HepG2 (cell line): ENCODE data around the gene LCE2C. TPM values are rescaled to one million over a fixed set of nuclear protein-coding genes. Genes with fewer than 3 reads are reported as not detected.

Experiments used
- ATAC-seq: fragments of 200-7000 bp; cut with Tn5 transposase; 3 replicates; pipeline ENCODE4 v1.9.1; 2020; ENCODE audit warnings: mild to moderate bottlenecking, moderate library complexity
- BruUV-seq: library from RNA; stranded (reverse); fragments of 400-500 nt; replicated peaks from 2 replicates; lab custom pipeline; 2021; lab: Mats Ljungman, UMichigan
- CTCF ChIA-PET: fragments of 300-600 bp; formaldehyde crosslinking; extraction: SDS; loops from one replicate; lab custom pipeline; 2021; ENCODE audit warnings: low total read pairs, inconsistent platforms, low intra/inter-chr PET ratio; lab: Yijun Ruan, JAX
- POLR2A ChIA-PET: fragments of 350-600 bp; sonication (Branson Sonifier 250); formaldehyde crosslinking; loops from one replicate; lab custom pipeline; 2020; ENCODE audit warnings: antibody characterized with exemption, inconsistent platforms; lab: Yijun Ruan, JAX
- DNase-seq: peaks from one replicate; pipeline ENCODE4 v3.0.0-alpha.2; 2015; ENCODE audit warnings: low spot score
- FAIRE-seq: peaks from 3 replicates; lab custom pipeline; 2011; peaks lifted over from hg19 to GRCh38; lab: Jason Lieb, UNC
- H2AFZ ChIP-seq: one replicate; pipeline ENCODE4 v1.6.1; 2011; ENCODE audit warnings: low read length, inconsistent platforms
- H3K27ac ChIP-seq: fragments of 300-600 bp; 3 replicates; pipeline ENCODE4 v1.8.0; 2011; ENCODE audit warnings: mixed run types, mild to moderate bottlenecking, mixed read lengths, low read length, inconsistent platforms; ENCODE audit not compliant: insufficient read depth; ENCODE audit errors: extremely low read length
- H3K27me3 ChIP-seq, 2 experiments: fragments of 200-600 bp in 1 of 2; 2 replicates in 1 of 2; 3 replicates in 1 of 2; pipeline versions ENCODE4 v1.6.0 to v1.8.0; 2011; ENCODE audit warnings: low read length in 2 of 2, mild to moderate bottlenecking in 2 of 2, moderate library complexity in 2 of 2, inconsistent platforms in 1 of 2; ENCODE audit not compliant: insufficient read depth in 2 of 2, control insufficient read depth in 1 of 2
- H3K36me3 ChIP-seq, 2 experiments: fragments of 200-600 bp in 1 of 2; replicated peaks in 1 of 2; 2 replicates in 1 of 2; 3 replicates in 1 of 2; pipeline versions ENCODE4 v1.5.1 to v1.8.0; 2011; ENCODE audit warnings: low read length in 2 of 2, inconsistent platforms in 1 of 2; ENCODE audit not compliant: insufficient read depth in 2 of 2, control insufficient read depth in 1 of 2
- H3K4me1 ChIP-seq: 2 replicates; pipeline ENCODE4 v1.5.1; 2012; ENCODE audit warnings: low read length, inconsistent platforms; ENCODE audit not compliant: insufficient read depth
- H3K4me2 ChIP-seq: 2 replicates; pipeline ENCODE4 v1.6.0; 2011; ENCODE audit warnings: low read depth, low read length, inconsistent platforms
- H3K4me3 ChIP-seq, 3 experiments: fragments of 200-600 bp in 1 of 3; sonication (generic), shearing (Covaris generic) in 1 of 3; replicated peaks in 1 of 3; 2 replicates each; pipeline ENCODE4 v1.5.1; 2011 to 2016; ENCODE audit warnings: low read length in 3 of 3, inconsistent platforms in 2 of 3, low read depth in 2 of 3, mild to moderate bottlenecking in 2 of 3, control low read depth in 1 of 3, mixed read lengths in 1 of 3; ENCODE audit not compliant: insufficient read depth in 1 of 3
- H3K79me2 ChIP-seq: one replicate; pipeline ENCODE4 v1.6.1; 2011; ENCODE audit warnings: low read length, inconsistent platforms; ENCODE audit not compliant: insufficient read depth
- H3K9ac ChIP-seq: 2 replicates; pipeline ENCODE4 v1.6.0; 2011; ENCODE audit warnings: mild to moderate bottlenecking, low read depth, low read length, inconsistent platforms; ENCODE audit not compliant: insufficient read depth
- H3K9me3 ChIP-seq: 2 replicates; pipeline ENCODE4 v1.5.1; 2012; ENCODE audit warnings: mild to moderate bottlenecking, low read length
- H4K20me1 ChIP-seq: 2 replicates; pipeline ENCODE4 v1.6.0; 2011; ENCODE audit warnings: inconsistent platforms, mild to moderate bottlenecking, low read length, moderate library complexity; ENCODE audit not compliant: insufficient read depth
- ATF6 ChIP-seq: sonication (generic); formaldehyde crosslinking; conservative IDR thresholded peaks from 2 replicates; pipeline ENCODE4 v1.4.0; 2020; ENCODE audit warnings: missing genetic modification reagents
- CSRNP2 ChIP-seq: sonication (generic); formaldehyde crosslinking; conservative IDR thresholded peaks from 2 replicates; pipeline ENCODE4 v1.8.0; 2022; ENCODE audit warnings: low read depth, missing genetic modification reagents
- HMG20A ChIP-seq: IDR thresholded peaks from 2 replicates; pipeline ENCODE4 v1.6.1; 2016; ENCODE audit warnings: borderline replicate concordance
- KDM4B ChIP-seq: sonication (generic); formaldehyde crosslinking; IDR thresholded peaks from 2 replicates; pipeline ENCODE4 v1.4.0; 2020; ENCODE audit warnings: missing genetic modification reagents
- NFE2 ChIP-seq: sonication (generic); formaldehyde crosslinking; IDR thresholded peaks from 2 replicates; pipeline ENCODE4 v1.4.0; 2020; ENCODE audit warnings: missing genetic modification reagents
- PAXIP1 ChIP-seq: sonication (generic); formaldehyde crosslinking; conservative IDR thresholded peaks from 2 replicates; pipeline ENCODE4 v1.4.0; 2020; ENCODE audit warnings: mild to moderate bottlenecking, missing genetic modification reagents, moderate library complexity
- RFX3 ChIP-seq: IDR thresholded peaks from 2 replicates; pipeline ENCODE4 v1.6.1; 2016; ENCODE audit warnings: missing biosample characterization, missing genetic modification reagents
- SAFB2 ChIP-seq: sonication (generic); formaldehyde crosslinking; IDR thresholded peaks from 2 replicates; pipeline ENCODE4 v1.5.1; 2020; ENCODE audit warnings: missing genetic modification reagents, low read depth, mild to moderate bottlenecking, borderline replicate concordance
- TCF7 ChIP-seq: sonication (generic); IDR thresholded peaks from 2 replicates; pipeline ENCODE4 v1.6.1; 2016; ENCODE audit warnings: antibody characterized with exemption, low read depth
- XRCC5 ChIP-seq: fragments of 200-400 bp; formaldehyde crosslinking; optimal IDR thresholded peaks from 2 replicates; pipeline ENCODE3; 2017; ENCODE audit warnings: mild to moderate bottlenecking, low read length
- ZMYM2 ChIP-seq: sonication (generic); formaldehyde crosslinking; IDR thresholded peaks from 2 replicates; pipeline ENCODE4 v1.8.0; 2022; ENCODE audit warnings: mild to moderate bottlenecking, missing genetic modification reagents
- ZNF296 ChIP-seq: sonication (generic); formaldehyde crosslinking; conservative IDR thresholded peaks from 2 replicates; pipeline ENCODE4 v1.5.0; 2020; ENCODE audit warnings: mild to moderate bottlenecking, missing genetic modification reagents
- ZNF512B ChIP-seq: sonication (generic); formaldehyde crosslinking; IDR thresholded peaks from 2 replicates; pipeline ENCODE4 v1.5.1; 2020; ENCODE audit warnings: missing genetic modification reagents, mild to moderate bottlenecking, borderline replicate concordance
- ZNF547 ChIP-seq: sonication (generic); formaldehyde crosslinking; IDR thresholded peaks from 2 replicates; pipeline ENCODE4 v1.5.1; 2020; ENCODE audit warnings: mild to moderate bottlenecking, missing genetic modification reagents
- ZNF766 ChIP-seq: sonication (generic); formaldehyde crosslinking; IDR thresholded peaks from 2 replicates; pipeline ENCODE4 v1.5.0; 2020; ENCODE audit warnings: missing genetic modification reagents, borderline replicate concordance
- in situ Hi-C: cut with HindIII; loops from 2 replicates; pipeline ENCODE4 v1.10.0; 2017; ENCODE audit warnings: low pct_unique_long_range_greater_than_20kb; ENCODE audit not compliant: extremely low pct_ligation_motif_present
- intact Hi-C: fragments of 100-400 bp; cut with micrococcal nuclease; formaldehyde crosslinking; loops from one replicate; pipeline ENCODE4 v1.10.0; 2022; ENCODE audit not compliant: unreplicated experiment
- polyA plus RNA-seq, 8 experiments: library from polyadenylated mRNA; depleted of rRNA in 3 of 8; stranded (reverse) in 7 of 8; unstranded in 1 of 8; fragments of >200 nt; fragmentation: Illumina TruSeq in 4 of 8; extraction: Trizol in 4 of 8; gene quantifications; 2 replicates each; pipeline versions ENCODE4 v1.2.1 to v1.2.3, GENCODE V29; 2011 to 2016; ENCODE audit warnings: low read depth in 4 of 8, missing spikeins in 1 of 8, mixed read lengths in 1 of 8; ENCODE audit not compliant: insufficient read depth in 1 of 8
- total RNA-seq, 5 experiments: library from RNA; depleted of rRNA; stranded (reverse); fragments of >200 nt; fragmentation: Illumina TruSeq; extraction: Trizol; gene quantifications; 2 replicates each; pipeline ENCODE4 v1.2.3, GENCODE V29; 2016; ENCODE audit warnings: low read depth in 1 of 5

Gene LCE2C
- total and polyA plus RNA-seq, 2 of the 13 experiments (the other 11 are each of a cell fraction or from before 2014, with no cell fraction given), result not detected

GRCh38 chr1:152718238-152718637 is 43.2 kb downstream of the LCE2C start:
- no peaks in the 10 kb centered on the region for H3K79me2 ChIP-seq
- H2AFZ ChIP-seq, result no peak overlapping the region
- DNase-seq (no peak), ATAC-seq (no peak), FAIRE-seq (no peak)
- H3K4me1 ChIP-seq, result no peaks in the 10 kb centered on the region
- intact Hi-C loops (no loop called here), in situ Hi-C loops (no loop called here)
- H3K4me3 ChIP-seq, result no peak overlapping the region
- POLR2A ChIA-PET, result no interaction called here
- no peak for TF ChIP-seq ZNF547
- TF ChIP-seq NFE2 (CRISPR knock-in tag), result no peak
- TF ChIP-seq HMG20A (CRISPR knock-in tag), result no peak
- no peak for TF ChIP-seq XRCC5
- no peak for TF ChIP-seq TCF7
- TF ChIP-seq RFX3 (CRISPR knock-in tag), result no peak
- no peak for TF ChIP-seq SAFB2 (CRISPR knock-in tag)
- no peak for TF ChIP-seq ZMYM2 (CRISPR knock-in tag)
- TF ChIP-seq ZNF766 (CRISPR knock-in tag), result no peak
- TF ChIP-seq ZNF296 (CRISPR knock-in tag), result no peak
- no peak for TF ChIP-seq PAXIP1
- TF ChIP-seq CSRNP2 (CRISPR knock-in tag), result no peak
- TF ChIP-seq ZNF512B (CRISPR knock-in tag), result no peak
- TF ChIP-seq ATF6 (CRISPR knock-in tag), result no peak
- TF ChIP-seq KDM4B (CRISPR knock-in tag), result no peak
- CTCF ChIA-PET, result no interaction called here
- H3K9me3 ChIP-seq, result peaks cover 6% of the 10 kb centered on the region; the same call in 1 of the 2 replicates
- no peaks in the 10 kb centered on the region for H3K36me3 ChIP-seq
- no peak overlapping the region for H3K9ac ChIP-seq
- no peaks in the 10 kb centered on the region for H4K20me1 ChIP-seq
- H3K27me3 ChIP-seq, result no peaks in the 10 kb centered on the region
- BruUV-seq, result no TSS peak
- H3K4me2 ChIP-seq, result no peak overlapping the region
- H3K27ac ChIP-seq, result no peak overlapping the region
